GM21381 (cell line): ENCODE data around the gene HOXA7.

Experiments used
- ATAC-seq: cut with Tn5 transposase; IDR thresholded peaks from one replicate; pipeline ENCODE4 v1.9.1; 2021; ENCODE audit warnings: mild to moderate bottlenecking, moderate library complexity; ENCODE audit not compliant: unreplicated experiment

Gene HOXA7

DNA sequence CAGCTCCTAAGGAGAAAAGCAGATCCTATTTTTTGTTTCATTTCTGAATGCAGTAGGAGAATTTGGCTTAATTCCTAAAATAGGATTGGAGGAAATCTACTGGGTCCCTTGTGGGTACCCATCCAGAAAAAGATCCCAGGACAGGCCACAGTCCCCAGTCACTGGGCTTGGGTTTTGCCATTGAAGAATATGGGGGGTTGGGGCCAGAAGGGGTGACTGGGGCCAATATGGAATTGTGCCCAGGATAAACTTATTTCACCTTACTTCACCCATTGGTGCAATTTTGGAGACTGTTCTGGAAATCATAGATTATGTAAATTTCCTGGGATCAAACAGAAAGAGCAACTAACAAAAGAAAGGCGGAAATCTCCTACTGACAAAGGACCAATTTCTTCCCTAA is 18.0 kb downstream of the HOXA7 start:
- ATAC-seq: no peak

GRCh38 chr7:27137640-27138315 is 18.7 kb downstream of the HOXA7 start:
- ATAC-seq: no peak

DNA sequence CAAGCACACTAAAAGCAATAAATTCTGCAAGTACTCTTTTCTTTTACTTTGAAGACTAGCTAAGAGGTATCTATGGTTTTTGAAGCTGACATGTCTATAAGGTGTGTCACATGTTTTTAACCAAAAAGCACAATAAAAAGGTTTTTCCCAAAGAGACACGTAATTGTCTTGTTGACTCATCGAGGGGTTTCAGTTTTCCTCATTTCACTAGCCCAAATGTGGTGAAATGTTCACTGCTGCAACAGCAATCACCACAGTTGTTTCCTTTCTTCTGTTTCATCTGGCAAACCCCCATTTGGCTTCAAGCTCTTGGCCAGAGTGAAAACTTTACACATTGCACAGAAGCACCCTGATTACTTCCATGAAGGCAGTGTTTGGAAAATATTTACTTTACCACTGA is 22.1 kb downstream of the HOXA7 start:
- ATAC-seq: no peak

DNA sequence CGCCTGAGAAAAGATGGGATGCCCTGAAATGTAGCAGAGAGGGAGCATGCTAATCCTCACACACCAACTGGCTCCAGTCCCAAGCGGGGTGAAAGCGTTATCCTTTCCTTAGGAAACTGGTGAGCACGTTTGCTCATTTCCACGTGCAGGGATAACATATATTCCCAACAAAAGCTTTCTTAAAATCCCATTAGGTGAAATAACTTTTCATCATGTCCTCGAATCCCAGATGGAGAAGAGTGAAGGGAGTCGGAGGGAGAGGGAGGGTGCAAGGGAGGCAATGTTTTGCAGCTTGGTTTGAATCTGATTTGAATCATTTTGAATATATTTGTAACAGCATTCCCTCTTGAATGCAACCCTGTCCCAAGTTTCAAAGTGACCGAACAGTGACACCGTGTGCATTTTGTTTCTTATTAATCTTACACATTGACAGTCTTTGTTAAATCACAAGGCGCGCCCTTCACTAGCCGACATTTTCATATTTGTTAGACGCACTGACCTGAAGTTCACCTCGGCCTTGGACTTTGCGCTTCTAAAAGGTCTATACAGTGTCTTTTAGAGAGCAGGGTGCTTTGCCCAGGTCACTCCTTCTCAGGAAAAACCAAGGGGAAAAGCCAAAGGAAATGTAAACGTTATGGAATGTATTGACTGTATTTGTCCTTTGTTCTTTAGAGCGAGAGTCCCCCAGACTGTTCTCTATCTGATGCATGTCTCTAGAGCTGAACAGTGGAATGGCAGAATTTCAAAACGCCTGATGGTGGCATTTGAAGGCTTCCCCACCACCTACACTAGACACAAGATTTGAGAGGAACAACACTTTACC is 22.9 kb downstream of the HOXA7 start:
- no peak for ATAC-seq

GRCh38 chr7:27132978-27133377 is 23.5 kb downstream of the HOXA7 start:
- ATAC-seq: no peak

GRCh38 chr7:27132214-27132613 is 24.3 kb downstream of the HOXA7 start:
- no peak for ATAC-seq

GRCh38 chr7:27131390-27131819 is 25.1 kb downstream of the HOXA7 start:
- no peak for ATAC-seq

GRCh38 chr7:27130540-27131389 is 25.7 kb downstream of the HOXA7 start, which contains the start of gene HOXA4:
Gene HOXA4, minus strand, starts transcription at chr7:27130757. Its CDS starts 24 bp downstream, at chr7:27130733.
- ATAC-seq: no peak

DNA sequence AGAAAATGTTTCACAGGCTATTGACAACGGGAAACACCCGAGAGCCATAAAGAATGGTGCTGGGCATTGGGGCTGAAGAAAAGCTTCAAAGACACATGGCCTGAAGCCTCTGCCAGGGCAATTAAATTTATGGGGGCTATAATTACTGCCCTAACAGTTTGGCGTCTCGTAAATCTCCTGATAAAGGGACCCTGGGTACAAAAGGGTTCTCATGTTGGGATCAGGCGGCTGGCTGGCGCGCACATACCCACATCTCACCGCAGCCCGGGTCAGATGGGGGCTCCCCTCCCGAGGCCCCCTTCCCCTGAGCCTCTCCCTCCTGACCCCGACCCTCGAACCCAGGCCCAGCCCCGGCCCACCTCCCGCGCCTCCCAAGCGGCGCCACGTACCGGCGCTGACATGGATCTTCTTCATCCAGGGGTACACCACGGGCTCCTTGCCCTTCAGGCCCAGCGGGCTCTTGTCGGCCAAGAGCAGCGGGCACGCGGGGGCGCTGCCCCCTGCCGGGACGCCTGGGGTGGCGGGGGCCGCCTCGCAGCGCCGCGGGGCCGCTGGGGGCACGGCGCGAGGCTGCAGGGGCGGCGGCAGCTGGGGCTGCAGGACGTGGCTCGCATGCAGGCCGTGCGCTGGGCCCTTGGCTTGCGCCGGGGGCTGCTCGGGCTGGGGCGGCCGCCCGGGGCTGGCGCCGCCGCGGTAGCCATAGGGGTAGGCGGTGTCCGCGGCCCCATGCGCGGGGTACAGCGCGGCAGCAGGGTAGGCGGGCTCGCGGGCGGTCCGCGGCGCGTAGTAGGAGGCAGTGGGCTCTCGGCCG is 26.5 kb downstream of the HOXA7 start:
- no peak for ATAC-seq

DNA sequence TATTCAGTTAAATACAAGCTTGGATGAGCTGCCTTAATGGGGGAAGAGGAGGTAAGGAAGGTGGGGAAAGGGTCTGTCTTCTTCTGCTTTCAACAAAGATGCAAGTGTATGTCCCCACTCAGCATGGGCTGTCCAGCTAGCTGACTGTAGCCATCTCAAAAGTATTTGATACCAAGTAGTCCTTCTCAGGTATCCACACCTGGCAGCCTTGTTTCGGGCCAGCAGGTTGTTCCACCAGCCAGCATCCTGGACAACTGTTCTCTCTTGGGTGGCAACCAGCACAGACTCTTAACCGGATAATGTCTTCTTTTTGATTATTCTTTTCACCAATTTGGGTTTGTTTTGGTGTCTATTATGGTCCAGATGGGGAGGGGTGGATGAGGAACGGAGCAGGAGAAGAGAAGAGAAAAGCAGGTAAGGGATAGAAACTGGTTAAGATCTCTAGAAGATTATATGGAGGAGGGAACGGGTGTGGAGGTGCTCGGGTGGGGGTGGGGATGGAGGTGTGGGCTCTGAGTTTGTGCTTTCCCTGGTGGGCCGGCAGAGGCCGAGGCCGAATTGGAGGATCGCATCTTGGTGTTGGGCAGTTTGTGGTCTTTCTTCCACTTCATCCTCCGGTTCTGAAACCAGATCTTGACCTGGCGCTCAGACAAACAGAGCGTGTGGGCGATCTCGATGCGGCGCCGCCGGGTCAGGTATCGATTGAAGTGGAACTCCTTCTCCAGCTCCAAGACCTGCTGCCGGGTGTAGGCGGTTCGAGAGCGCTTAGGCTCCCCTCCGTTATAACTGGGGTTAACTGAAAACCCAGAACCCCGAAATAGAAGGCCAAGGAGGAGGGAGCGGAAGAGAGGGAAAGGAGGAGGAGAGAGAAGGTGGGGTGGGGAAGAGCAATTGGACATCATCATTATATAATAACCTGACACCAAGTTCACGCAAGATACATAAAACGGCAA is 27.4 kb downstream of the HOXA7 start:
- no peak for ATAC-seq

DNA sequence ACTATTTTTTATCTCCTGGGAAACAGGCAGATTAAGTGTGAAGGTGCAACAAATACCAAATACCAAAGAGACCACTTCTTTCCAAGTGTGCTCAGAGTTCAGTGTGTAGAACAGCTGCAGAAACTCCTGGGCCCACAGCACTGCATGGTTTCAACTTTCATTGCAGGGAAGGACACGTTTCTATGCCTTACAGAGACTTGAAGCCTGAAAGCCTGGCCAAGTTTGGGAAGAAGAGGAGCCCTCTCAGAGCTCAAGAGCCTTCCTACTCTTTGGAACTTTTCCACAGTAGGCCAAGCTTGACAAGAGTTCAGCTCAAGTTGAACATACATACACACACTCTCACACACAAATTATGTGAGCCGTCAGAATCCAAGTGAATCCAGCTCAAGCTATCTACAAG is 28.4 kb downstream of the HOXA7 start:
- no peak for ATAC-seq

DNA sequence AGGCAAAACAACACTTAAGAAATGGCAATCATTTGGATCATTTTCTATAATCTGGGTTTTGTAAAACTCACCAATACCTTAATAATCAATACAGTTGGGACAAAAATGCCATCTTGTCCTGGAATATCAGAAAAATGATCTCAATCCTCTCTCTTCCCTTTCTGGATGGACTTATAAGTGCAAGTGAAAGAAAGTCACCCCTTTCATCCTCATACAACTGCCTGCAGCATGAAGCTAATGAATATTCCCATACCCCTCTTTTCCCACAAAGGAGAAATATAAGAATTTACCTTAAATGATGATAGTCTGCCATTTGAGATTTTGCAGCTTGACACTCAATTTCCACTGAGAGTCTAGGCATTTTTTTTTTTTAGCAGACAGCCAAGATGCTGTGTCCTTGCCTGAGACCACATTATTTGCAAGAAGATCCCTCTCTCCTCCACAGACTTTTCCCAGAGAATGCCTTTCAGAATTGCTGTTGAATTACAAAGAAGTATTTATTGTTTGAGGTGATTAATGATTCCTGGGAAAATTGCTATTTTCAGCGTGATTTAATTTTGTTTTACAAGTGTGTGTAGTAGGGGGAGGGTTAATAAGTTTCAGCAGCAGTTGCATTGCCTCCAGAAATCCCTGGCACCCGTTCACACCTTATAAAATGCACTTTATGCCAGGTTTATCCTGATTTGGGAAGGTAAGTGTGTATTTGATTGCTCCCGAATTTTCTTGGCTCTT is 29.7 kb downstream of the HOXA7 start:
- ATAC-seq: no peak

- no peak for ATAC-seq
These were observed 30.5 kb downstream of the HOXA7 start for GRCh38 chr7:27125986-27126394.

DNA sequence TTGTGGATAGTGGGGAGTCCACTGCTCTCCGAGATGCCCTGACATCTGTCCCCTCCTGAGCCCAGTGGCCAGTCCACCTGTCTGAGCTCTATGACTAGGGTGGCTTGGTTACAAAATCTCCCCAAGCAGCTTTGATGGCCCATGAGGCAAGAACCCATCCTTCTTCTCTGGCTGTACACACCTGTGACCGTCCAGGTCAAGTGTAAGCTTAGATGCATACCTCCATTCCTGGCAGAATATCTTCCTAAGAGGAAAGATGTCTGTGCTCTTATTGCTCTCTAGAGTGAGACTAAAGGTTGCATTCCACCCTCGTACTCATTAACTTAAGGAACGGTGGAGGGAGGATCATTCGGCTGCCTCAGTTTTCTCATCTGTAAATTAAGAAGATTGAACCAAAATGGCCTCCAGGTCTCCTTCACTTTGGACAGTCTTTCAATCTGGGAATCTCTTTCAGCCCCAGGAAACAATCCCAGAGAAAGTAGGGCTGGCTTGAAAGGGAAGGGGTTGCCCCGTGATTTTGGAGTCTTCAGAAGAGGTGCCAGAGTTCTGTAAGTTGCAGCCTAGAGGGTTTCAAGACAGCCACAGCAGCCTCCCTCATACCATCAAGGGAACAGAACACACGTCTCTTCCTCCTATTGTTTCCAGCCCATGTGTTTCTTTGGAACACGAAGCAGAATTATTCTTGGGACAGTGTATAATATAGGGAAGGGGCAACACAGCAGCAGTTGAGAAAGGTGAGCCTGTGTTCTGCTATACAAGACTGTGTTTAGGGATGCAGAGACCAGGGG is 31.4 kb downstream of the HOXA7 start:
- ATAC-seq: no peak

GRCh38 chr7:27124096-27124901 is 32.2 kb downstream of the HOXA7 start:
- ATAC-seq: no peak

- ATAC-seq: no peak
These were observed 32.9 kb downstream of the HOXA7 start for GRCh38 chr7:27123477-27124053.

- ATAC-seq: no peak
These were observed 33.4 kb downstream of the HOXA7 start for GRCh38 chr7:27123007-27123476.
